ENCODE data around the gene C3AR1. TPM values are rescaled to one million over a fixed set of nuclear protein-coding genes. Genes with fewer than 3 reads are reported as not detected.

C3AR1 gene
- total RNA-seq, 1 donor from 2014 or later = 7.1 TPM

DNA sequence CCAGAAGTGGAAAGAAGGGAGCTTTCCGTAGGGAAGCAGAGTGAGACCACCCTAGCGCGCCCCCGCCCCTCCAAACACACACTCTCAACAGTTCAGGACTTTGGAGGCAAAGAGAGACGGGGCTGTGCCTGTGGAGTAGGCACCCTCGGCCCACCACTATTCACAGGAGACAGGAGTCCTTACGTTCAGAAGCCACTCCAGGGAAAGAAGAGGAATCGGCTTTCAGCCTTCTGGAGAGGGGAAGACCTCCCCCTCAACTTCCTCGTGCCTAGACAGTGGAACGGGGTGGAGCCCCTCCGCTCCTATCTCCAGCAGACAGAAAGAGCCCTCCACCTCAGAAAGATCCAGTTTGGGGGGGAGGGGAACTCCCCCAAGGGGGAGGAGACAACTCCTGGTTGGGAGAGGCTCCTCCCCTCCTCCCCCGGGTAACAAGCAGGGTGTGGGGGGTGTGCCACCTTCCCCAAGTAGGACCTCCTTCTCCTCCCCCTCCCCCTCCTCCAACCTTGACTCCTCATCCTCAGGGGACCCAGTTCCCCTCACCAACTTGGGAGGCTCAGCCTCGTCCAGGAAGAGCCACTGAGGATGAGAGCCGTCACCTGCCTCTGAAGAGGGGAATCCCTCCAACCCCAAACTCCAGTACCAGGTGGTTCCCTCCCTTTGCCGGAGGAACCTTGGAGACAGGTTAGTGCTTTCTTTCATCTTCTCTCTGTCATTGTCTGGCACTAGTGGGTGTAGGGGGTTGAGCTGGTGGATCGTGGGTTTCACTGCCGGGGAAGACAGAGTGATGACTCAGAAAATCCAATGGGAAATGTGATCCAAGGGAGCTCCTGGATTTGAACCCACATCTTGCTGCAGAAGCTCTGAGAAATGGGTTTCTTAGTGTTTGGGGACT, 32.8 kb downstream of the C3AR1 start:
- Histone ChIP-seq H3K27ac (ENCODE audit: low read depth, low read length) (peak overlapping the region; percentile 87), H3K9ac (ENCODE audit: low read length) (peak overlapping the region; percentile 96), H2AFZ (ENCODE audit: low read depth, low read length) (peak overlapping the region; percentile 86), H3K79me2 (ENCODE audit: insufficient read depth, low read length) (peaks cover 64% of the 10 kb centered on the region), H3K9me3 (ENCODE audit: insufficient read depth, low read depth, low read length) (no peaks in the 10 kb centered on the region), H3K4me2 (ENCODE audit: low read length) (peak overlapping the region; percentile 98), H4K20me1 (ENCODE audit: insufficient read depth, low read length) (peaks cover 48% of the 10 kb centered on the region), H3K4me3 (ENCODE audit: insufficient read depth, low read depth, low read length) (peak overlapping the region; percentile 89), H3K36me3 (ENCODE audit: insufficient read depth, low read length) (no peaks in the 10 kb centered on the region), H3K4me1 (ENCODE audit: insufficient read depth, low read length) (peaks cover 38% of the 10 kb centered on the region), H3K27me3 (ENCODE audit: insufficient read depth, low read length) (no peaks in the 10 kb centered on the region)
- peaks cover 34% of the 10 kb centered on the region for H3K4me1 Mint-ChIP-seq (ENCODE audit: low read depth, unreplicated experiment)
- no peak overlapping the region for H3K27ac Mint-ChIP-seq (ENCODE audit: unreplicated experiment)
- H3K36me3 Mint-ChIP-seq (ENCODE audit: low read depth, unreplicated experiment) = peaks cover 5% of the 10 kb centered on the region
- DNase-seq (ENCODE audit: low read depth) = peak; percentile 26
- no peak for TF ChIP-seq EZH2 (IDR thresholded peaks at IDR 0.05; ENCODE audit: insufficient read depth, low read length)
- TF ChIP-seq, protein P1, sequence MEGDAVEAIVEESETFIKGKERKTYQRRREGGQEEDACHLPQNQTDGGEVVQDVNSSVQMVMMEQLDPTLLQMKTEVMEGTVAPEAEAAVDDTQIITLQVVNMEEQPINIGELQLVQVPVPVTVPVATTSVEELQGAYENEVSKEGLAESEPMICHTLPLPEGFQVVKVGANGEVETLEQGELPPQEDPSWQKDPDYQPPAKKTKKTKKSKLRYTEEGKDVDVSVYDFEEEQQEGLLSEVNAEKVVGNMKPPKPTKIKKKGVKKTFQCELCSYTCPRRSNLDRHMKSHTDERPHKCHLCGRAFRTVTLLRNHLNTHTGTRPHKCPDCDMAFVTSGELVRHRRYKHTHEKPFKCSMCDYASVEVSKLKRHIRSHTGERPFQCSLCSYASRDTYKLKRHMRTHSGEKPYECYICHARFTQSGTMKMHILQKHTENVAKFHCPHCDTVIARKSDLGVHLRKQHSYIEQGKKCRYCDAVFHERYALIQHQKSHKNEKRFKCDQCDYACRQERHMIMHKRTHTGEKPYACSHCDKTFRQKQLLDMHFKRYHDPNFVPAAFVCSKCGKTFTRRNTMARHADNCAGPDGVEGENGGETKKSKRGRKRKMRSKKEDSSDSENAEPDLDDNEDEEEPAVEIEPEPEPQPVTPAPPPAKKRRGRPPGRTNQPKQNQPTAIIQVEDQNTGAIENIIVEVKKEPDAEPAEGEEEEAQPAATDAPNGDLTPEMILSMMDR (IDR thresholded peaks at IDR 0.05; ENCODE audit: insufficient read depth, low read depth, low read length) = no peak
- no peaks in the 10 kb centered on the region for H3K9me3 Mint-ChIP-seq (ENCODE audit: unreplicated experiment)
- H3K27me3 Mint-ChIP-seq (ENCODE audit: low read depth, unreplicated experiment) = no peaks in the 10 kb centered on the region
- peak overlapping the region; percentile 84 for H3K4me3 Mint-ChIP-seq (ENCODE audit: unreplicated experiment)
- no peak for FAIRE-seq

GRCh38 chr12:8032242-8033152, 33.7 kb downstream of the C3AR1 start, which contains the start of gene FOXJ2:
Gene FOXJ2 (plus strand): TSS chr12:8032716. CDS start chr12:8039833, 7,117 bp downstream.
- no peaks in the 10 kb centered on the region for H3K9me3 ChIP-seq (ENCODE audit: insufficient read depth, low read depth, low read length)
- Mint-ChIP-seq H3K27me3 (ENCODE audit: low read depth, unreplicated experiment) (no peaks in the 10 kb centered on the region), H3K36me3 (ENCODE audit: low read depth, unreplicated experiment) (peaks cover 5% of the 10 kb centered on the region), H3K27ac (ENCODE audit: unreplicated experiment) (peak within 1 kb of the TSS; percentile 5), H3K4me3 (ENCODE audit: unreplicated experiment) (peak within 1 kb of the TSS; percentile 88), H3K9me3 (ENCODE audit: unreplicated experiment) (no peaks in the 10 kb centered on the region), H3K4me1 (ENCODE audit: low read depth, unreplicated experiment) (peaks cover 26% of the 10 kb centered on the region)
- peaks cover 55% of the 10 kb centered on the region for H3K79me2 ChIP-seq (ENCODE audit: insufficient read depth, low read length)
- no peaks in the 10 kb centered on the region for H3K27me3 ChIP-seq (ENCODE audit: insufficient read depth, low read length)
- H3K9ac ChIP-seq (ENCODE audit: low read length) = peak within 1 kb of the TSS; percentile 96
- H3K27ac ChIP-seq (ENCODE audit: low read depth, low read length) = peak within 1 kb of the TSS; percentile 87
- TF ChIP-seq EZH2 (IDR thresholded peaks at IDR 0.05; ENCODE audit: insufficient read depth, low read length) = no peak
- TF ChIP-seq, protein P1 (IDR thresholded peaks at IDR 0.05; ENCODE audit: insufficient read depth, low read depth, low read length) = no peak
- peaks cover 39% of the 10 kb centered on the region for H4K20me1 ChIP-seq (ENCODE audit: insufficient read depth, low read length)
- H3K4me3 ChIP-seq (ENCODE audit: insufficient read depth, low read depth, low read length) = peak within 1 kb of the TSS; percentile 89
- peak within 1 kb of the TSS; percentile 98 for H3K4me2 ChIP-seq (ENCODE audit: low read length)
- peak; percentile 43 for DNase-seq (ENCODE audit: low read depth)
- H3K36me3 ChIP-seq (ENCODE audit: insufficient read depth, low read length) = no peaks in the 10 kb centered on the region
- H2AFZ ChIP-seq (ENCODE audit: low read depth, low read length) = peak within 1 kb of the TSS; percentile 86
- no peak for FAIRE-seq
- peaks cover 33% of the 10 kb centered on the region for H3K4me1 ChIP-seq (ENCODE audit: insufficient read depth, low read length)

All from astrocyte (in vitro differentiated cells and primary cell).